ENCODE data around the gene FRAS1. TPM values are rescaled to one million over a fixed set of nuclear protein-coding genes. Genes with fewer than 3 reads are reported as not detected.
"Not testable (repeated sequence)": the region's sequence is repeated elsewhere in the genome, so short reads cannot be mapped to it uniquely, and the experiment has no call there.

FRAS1 gene, protein sequence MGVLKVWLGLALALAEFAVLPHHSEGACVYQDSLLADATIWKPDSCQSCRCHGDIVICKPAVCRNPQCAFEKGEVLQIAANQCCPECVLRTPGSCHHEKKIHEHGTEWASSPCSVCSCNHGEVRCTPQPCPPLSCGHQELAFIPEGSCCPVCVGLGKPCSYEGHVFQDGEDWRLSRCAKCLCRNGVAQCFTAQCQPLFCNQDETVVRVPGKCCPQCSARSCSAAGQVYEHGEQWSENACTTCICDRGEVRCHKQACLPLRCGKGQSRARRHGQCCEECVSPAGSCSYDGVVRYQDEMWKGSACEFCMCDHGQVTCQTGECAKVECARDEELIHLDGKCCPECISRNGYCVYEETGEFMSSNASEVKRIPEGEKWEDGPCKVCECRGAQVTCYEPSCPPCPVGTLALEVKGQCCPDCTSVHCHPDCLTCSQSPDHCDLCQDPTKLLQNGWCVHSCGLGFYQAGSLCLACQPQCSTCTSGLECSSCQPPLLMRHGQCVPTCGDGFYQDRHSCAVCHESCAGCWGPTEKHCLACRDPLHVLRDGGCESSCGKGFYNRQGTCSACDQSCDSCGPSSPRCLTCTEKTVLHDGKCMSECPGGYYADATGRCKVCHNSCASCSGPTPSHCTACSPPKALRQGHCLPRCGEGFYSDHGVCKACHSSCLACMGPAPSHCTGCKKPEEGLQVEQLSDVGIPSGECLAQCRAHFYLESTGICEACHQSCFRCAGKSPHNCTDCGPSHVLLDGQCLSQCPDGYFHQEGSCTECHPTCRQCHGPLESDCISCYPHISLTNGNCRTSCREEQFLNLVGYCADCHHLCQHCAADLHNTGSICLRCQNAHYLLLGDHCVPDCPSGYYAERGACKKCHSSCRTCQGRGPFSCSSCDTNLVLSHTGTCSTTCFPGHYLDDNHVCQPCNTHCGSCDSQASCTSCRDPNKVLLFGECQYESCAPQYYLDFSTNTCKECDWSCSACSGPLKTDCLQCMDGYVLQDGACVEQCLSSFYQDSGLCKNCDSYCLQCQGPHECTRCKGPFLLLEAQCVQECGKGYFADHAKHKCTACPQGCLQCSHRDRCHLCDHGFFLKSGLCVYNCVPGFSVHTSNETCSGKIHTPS (N-terminal part only)
- total RNA-seq = under 1 TPM; 0.03 to 0.08 (median 0.08) TPM

DNA sequence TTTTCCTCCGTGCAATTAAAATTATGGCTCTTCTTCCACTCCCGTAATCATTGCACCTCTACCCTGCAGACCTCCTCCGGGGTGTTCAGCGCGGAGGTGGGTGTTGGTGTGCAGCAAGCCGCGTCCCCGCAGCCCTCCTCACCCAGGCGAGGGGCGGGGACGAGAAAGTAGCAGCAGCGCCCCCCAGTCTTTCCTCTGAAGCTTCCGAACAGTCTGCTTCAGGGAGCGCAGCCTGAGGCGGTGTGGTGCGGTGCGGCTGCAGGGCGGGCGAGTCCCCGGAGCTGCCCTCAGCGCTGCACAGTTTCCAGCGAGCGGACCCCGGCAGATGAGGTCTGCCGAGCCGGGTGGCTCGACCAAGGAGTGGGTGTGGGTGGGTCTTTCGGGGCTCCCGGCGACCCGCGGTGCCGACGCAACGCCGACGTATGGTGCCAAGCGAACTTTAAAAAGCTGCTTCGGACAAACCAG lies at the start of gene FRAS1:
Gene FRAS1 (plus strand): TSS at position 189 of the 465 bp plus-strand sequence. CDS start 687 bp downstream, outside the sequence.
- Mint-ChIP-seq H3K36me3 (ENCODE audit: insufficient read depth) (no peaks in the 10 kb centered on the region), H3K9me3 (no peaks in the 10 kb centered on the region), H3K27me3 (ENCODE audit: low read depth) (peaks cover 67% of the 10 kb centered on the region), H3K4me1 (ENCODE audit: low read depth) (peaks cover 27% of the 10 kb centered on the region), H3K4me3 (peak within 1 kb of the TSS; percentile 83)
- ATAC-seq = peak; percentile 61 to 62
- DNase-seq = no peak

DNA sequence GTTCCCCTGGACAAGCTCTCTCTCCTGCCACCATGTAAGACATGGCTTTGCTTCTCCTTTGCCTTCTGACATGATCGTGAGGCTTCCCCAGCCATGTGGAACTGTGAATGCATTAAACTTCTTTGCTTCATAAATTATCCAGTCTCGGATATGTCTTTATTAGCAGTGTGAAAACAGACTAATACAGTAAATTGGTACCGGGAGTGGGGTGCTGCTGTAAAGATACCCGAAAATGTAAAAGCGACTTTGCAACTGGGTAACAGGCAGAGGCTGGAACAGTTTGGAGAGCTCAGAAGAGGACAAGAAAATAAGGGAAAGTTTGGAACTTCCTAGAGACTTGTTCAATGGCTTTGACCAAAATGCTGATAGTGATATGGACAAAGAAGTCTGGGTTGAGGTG lies 46.1 kb upstream of the FRAS1 start:
- H3K4me1 Mint-ChIP-seq (ENCODE audit: low read depth); ATAC-seq; H3K4me3 Mint-ChIP-seq; DNase-seq; H3K27me3 Mint-ChIP-seq (ENCODE audit: low read depth); H3K36me3 Mint-ChIP-seq (ENCODE audit: insufficient read depth): not testable (repeated sequence)
- peaks cover 23% of the 10 kb centered on the region for H3K9me3 Mint-ChIP-seq

DNA sequence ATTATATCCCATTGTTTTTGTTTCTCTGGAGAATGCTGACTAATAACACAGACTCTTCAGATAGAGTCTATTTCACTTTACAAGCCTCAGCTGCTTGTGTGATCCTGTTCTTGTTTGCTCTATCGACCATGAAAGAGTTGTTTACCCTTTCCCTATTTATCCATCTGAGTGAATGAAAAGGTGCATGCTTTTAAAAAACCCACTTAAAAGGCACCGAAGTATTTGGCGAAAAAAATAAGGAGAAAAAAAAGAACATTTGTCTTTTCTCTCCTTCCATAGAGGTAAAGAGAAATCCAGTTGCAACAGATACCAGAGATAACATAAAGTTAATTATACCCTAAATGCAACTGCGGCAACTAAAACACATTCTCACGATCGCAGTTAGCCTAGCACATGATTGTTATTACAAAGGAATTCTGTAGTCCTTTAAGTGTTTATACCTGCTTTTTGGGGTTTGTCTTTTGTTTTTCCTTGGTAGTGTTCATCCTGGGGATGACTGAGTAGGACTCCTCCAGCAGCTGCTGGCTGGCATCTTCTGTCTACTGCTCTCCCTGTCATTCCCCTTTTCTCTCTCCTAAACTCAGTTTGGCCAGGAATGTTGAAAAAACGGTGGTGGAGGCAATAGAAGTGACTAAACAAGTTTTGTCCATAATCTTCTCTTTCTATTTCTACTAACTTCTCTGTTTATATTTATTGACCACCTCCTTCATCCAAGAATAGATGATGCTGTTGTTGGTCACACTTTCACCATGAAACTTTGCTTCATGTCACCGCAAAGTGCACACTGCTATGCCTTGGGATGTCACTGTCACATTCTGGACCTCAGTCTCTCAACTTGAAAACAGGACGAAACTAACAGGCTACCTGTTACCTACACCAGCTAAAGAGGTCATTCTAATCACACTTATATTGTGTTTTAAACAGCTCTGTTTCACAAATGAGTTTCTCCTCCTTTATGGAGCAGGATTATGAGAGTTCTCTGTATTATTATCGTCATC lies 41.9 kb upstream of the FRAS1 start:
- DNase-seq (no peak), ATAC-seq (no peak)
- peaks cover 14% of the 10 kb centered on the region for H3K9me3 Mint-ChIP-seq
- H3K4me1 Mint-ChIP-seq (ENCODE audit: low read depth) = no peaks in the 10 kb centered on the region
- H3K27me3 Mint-ChIP-seq (ENCODE audit: low read depth) = peaks cover 1% of the 10 kb centered on the region
- H3K4me3 Mint-ChIP-seq = no peak overlapping the region
- H3K36me3 Mint-ChIP-seq (ENCODE audit: insufficient read depth) = peaks cover 4% of the 10 kb centered on the region

DNA sequence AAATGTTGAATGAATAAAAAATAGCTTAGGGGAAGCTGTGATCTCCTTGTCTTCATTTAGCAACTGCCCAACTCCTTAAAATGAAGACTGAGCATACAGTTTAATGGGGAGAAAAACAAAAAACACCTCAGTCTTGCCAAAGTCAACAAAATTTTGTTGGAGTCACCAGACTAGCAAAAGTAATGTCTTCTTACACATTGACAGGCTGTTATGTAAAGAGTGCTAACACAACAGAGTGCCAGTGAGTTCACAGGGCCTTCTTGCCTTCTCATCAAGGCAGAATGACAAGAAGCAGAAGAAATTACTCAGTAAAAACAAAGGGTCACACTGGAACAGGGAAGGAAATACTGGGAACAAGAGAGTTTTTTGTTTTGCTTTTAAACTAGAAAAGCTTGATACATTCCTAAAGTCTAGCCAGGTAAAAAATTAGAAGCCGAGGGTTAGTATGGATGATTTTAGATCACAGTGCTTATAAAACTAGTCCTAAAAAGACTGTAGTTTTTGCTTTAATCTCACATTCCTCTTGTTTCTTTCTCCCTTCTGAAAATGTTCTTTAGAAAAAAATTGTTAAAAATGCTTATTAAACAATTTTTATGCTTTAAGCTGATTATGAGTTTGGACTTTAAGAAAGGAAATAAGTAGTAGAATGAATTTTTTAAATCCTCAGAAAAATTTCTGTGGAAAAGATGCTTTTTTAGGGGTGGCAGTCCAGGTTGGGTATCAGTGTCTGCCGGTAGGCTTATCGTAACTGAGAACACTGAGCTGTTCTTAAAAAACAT lies 38.7 kb upstream of the FRAS1 start:
- no peak overlapping the region for H3K4me3 Mint-ChIP-seq
- no peak for DNase-seq
- H3K27me3 Mint-ChIP-seq (ENCODE audit: low read depth) = no peaks in the 10 kb centered on the region
- no peak for ATAC-seq
- no peaks in the 10 kb centered on the region for H3K36me3 Mint-ChIP-seq (ENCODE audit: insufficient read depth)
- H3K9me3 Mint-ChIP-seq = no peaks in the 10 kb centered on the region
- no peaks in the 10 kb centered on the region for H3K4me1 Mint-ChIP-seq (ENCODE audit: low read depth)

DNA sequence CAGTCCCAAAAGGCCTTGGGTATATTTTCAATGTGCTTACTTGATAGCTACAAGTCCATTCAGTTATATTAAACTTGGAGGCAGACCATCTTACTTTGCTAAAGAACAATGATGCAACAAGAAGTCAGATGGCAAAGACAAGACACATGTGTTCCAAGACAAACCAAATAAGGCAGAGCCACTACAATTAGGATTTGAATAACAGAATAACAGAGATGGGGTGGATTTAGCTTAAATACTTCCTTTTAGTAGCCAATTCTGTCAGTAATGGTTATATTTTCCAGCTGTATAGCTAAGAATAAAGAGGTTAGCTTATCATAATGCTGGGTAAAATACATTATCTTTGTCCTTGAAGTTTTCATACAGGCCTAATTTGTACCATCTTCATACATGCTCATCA lies 37.7 kb upstream of the FRAS1 start:
- no peak overlapping the region for H3K4me3 Mint-ChIP-seq
- ATAC-seq (no peak), DNase-seq (no peak)
- no peaks in the 10 kb centered on the region for H3K9me3 Mint-ChIP-seq
- H3K4me1 Mint-ChIP-seq (ENCODE audit: low read depth) = no peaks in the 10 kb centered on the region
- H3K27me3 Mint-ChIP-seq (ENCODE audit: low read depth) = no peaks in the 10 kb centered on the region
- H3K36me3 Mint-ChIP-seq (ENCODE audit: insufficient read depth) = no peaks in the 10 kb centered on the region

DNA sequence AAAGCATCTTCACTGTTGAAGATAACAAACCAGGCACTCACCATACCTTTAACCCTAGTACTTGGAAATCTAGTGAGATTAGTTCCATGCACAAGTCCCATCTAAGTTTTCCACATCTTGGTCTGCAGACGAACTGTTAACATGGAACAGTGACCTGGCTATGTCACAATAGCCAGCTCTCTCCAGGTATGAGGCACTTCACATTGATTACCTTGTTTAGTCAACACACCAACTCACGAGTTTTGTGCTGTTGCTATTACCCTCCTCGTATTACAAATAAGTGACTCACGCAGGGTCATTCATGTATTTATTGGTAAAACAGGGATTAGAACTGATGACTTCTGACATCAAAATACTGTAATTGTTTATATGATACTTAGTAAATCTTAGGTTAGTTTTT lies 36.4 kb upstream of the FRAS1 start:
- Mint-ChIP-seq H3K36me3 (ENCODE audit: insufficient read depth) (no peaks in the 10 kb centered on the region), H3K4me1 (ENCODE audit: low read depth) (no peaks in the 10 kb centered on the region)

DNA sequence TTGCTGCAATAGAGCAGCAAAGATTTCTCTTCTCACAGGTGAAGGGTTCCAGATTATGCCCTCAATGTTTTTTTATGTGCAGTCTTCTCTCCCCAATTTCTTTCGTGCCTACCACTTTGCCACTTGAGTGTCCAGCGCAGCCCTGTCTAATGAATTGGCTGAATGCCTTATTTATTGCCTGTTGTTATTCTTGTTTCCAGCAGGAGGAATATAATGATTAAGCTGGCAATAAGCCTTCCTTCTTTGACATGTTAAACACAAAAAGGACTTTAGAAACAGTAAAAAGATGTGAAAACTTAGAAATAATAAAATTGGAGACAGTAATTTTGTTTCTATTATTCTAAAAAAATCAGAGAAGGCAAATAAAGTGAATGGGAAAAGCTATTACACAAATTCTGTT lies 34.6 kb upstream of the FRAS1 start:
- Mint-ChIP-seq H3K4me1 (ENCODE audit: low read depth) (no peaks in the 10 kb centered on the region), H3K4me3 (no peak overlapping the region), H3K9me3 (no peaks in the 10 kb centered on the region), H3K27me3 (ENCODE audit: low read depth) (peaks cover 5% of the 10 kb centered on the region), H3K36me3 (ENCODE audit: insufficient read depth) (no peaks in the 10 kb centered on the region)
- no peak for ATAC-seq
- DNase-seq = no peak

More for the DNA sequence above, 36.4 kb upstream of the FRAS1 start:
- no peaks in the 10 kb centered on the region for H3K9me3 Mint-ChIP-seq
- peaks cover 2% of the 10 kb centered on the region for H3K27me3 Mint-ChIP-seq (ENCODE audit: low read depth)
- ATAC-seq (no peak), DNase-seq (no peak)
- no peak overlapping the region for H3K4me3 Mint-ChIP-seq

DNA sequence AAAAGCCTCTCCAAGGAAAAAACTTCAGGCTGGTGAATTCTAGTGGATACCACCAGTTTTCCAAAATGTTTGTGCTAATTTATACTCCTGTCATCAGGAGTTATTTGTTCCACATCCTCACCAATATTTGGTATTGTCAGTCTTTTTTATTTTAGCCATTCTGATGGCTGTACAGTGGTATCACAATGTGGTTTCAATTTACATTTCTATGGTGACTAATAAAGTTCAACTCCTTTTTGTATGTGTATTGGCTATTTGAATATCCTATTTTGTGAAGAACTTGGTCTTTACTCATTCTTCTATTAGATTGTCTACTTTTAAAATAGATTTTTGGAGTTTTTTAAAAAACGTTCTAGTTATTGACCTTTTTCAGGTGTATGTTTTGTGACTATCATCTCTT lies 33.0 kb upstream of the FRAS1 start:
- ATAC-seq (no peak), DNase-seq (no peak)
- Mint-ChIP-seq H3K36me3 (ENCODE audit: insufficient read depth) (no peaks in the 10 kb centered on the region), H3K27me3 (ENCODE audit: low read depth) (peaks cover 5% of the 10 kb centered on the region), H3K4me1 (ENCODE audit: low read depth) (no peaks in the 10 kb centered on the region), H3K9me3 (no peaks in the 10 kb centered on the region), H3K4me3 (no peak overlapping the region)

DNA sequence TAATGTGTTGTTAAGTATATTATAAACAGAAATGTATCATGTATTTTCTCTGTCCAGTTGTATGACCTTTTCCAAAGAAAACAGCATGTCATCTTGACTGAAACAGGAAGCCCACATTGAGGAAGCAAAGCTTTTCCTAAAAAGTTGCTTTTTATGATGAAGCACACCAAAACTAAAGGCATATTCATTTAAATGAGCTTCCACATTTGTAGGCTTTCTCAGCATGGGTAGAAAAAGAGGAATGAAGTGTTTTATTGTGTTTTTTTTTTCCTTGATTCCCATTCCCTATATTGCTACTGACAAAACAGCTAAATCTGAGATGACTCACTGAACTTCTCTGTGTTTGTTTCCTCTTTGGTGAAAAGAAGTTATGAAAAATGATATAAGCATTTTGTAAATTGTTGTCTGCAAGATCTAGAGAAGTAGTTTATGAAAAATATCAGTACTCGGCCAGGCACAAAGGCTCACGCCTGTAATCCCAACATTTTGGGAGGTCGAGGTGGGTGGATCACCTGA lies 32.5 kb upstream of the FRAS1 start:
- DNase-seq (no peak), ATAC-seq (no peak)
- Mint-ChIP-seq H3K4me3 (no peak overlapping the region), H3K27me3 (ENCODE audit: low read depth) (peaks cover 8% of the 10 kb centered on the region), H3K9me3 (no peaks in the 10 kb centered on the region), H3K36me3 (ENCODE audit: insufficient read depth) (no peaks in the 10 kb centered on the region), H3K4me1 (ENCODE audit: low read depth) (no peaks in the 10 kb centered on the region)

DNA sequence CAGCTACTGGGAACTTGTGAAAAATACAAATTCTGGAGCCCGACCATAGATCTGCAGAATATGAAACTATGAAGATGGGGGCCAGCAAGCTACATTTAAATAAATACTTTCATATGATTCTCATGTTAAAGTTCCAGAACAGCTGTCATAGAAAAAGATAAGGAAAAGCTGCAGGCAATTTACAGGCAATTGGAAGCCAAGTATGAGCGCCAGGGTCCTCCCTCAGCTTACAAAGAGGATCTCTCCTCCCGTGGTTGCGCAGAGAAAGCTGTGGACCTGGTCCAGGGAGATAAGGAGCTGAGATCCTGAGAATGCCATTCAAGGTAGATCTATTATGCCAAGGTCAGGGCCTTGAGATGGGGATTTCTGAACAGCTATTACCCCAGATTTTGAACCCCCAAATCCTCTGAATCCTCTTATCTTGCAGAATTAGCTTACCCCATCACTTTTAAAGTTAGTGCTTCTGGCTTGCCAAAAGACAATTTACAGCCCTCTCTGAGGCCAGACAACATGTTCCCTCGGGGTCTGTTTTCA lies 25.6 kb upstream of the FRAS1 start:
- H3K9me3 Mint-ChIP-seq = no peaks in the 10 kb centered on the region
- peaks cover 11% of the 10 kb centered on the region for H3K27me3 Mint-ChIP-seq (ENCODE audit: low read depth)
- H3K36me3 Mint-ChIP-seq (ENCODE audit: insufficient read depth) = no peaks in the 10 kb centered on the region
- no peak for ATAC-seq
- H3K4me1 Mint-ChIP-seq (ENCODE audit: low read depth) = no peaks in the 10 kb centered on the region
- DNase-seq = no peak
- no peak overlapping the region for H3K4me3 Mint-ChIP-seq

DNA sequence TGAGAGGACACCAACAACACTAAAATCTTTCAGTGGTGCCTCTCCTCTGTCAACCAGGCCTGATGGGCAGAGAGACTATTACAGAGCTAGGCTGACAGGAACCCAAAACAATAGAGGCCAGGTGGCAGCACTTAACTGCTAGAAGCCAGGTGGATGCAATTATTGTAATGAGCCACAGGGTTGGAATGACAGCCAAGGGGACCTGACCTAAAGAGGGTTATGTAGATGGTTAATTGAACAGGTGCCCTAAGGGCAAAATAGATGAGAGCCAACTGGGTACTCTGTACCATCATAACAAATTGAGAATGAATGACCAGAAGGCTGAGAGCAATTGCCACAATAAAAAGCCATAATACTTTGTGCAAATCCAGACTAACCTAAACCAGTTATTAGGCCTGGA lies 24.7 kb upstream of the FRAS1 start:
- no peak for ATAC-seq
- no peaks in the 10 kb centered on the region for H3K36me3 Mint-ChIP-seq (ENCODE audit: insufficient read depth)

DNA sequence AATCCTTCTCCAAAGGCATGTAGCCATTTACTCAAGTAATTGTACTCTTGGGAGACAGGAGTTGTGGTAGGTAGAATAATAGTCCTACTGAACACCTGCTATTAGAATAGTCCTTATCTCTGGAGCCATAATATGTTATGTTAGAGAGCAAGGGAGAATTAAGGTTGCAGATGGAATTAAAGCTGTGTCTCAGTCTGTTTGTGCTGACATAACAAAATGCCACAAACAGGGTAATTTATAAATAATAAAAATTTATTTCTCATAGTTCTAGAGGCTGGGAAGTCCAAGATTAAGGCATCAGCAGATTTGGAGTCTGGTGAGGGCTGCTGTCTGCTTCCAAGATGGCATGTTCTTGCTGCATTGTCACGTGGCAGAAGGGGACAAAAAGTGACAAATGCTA lies 24.2 kb upstream of the FRAS1 start:
- Mint-ChIP-seq H3K4me3 (no peak overlapping the region), H3K4me1 (ENCODE audit: low read depth) (no peaks in the 10 kb centered on the region), H3K36me3 (ENCODE audit: insufficient read depth) (no peaks in the 10 kb centered on the region), H3K27me3 (ENCODE audit: low read depth) (peaks cover 9% of the 10 kb centered on the region), H3K9me3 (no peaks in the 10 kb centered on the region)
- ATAC-seq (no peak), DNase-seq (no peak)

More for the DNA sequence above, 24.7 kb upstream of the FRAS1 start:
- Mint-ChIP-seq H3K9me3 (no peaks in the 10 kb centered on the region), H3K4me3 (no peak overlapping the region), H3K27me3 (ENCODE audit: low read depth) (peaks cover 9% of the 10 kb centered on the region), H3K4me1 (ENCODE audit: low read depth) (no peaks in the 10 kb centered on the region)
- no peak for DNase-seq

Data from activated T-cell treated with anti-CD3 and anti-CD28 coated beads, Interleukin-2, amount 50 U/mL, for 4 hours (primary cell).